Bronchial epithelial cell (primary cell): Measurements from ENCODE around the gene MIOX. TPM values are rescaled to one million over a fixed set of nuclear protein-coding genes. Genes with fewer than 3 reads are reported as not detected.

Experiments used
- DNase-seq: peaks from one replicate; pipeline ENCODE4 v3.0.0-alpha.2; 2010; ENCODE audit warnings: low read depth
- FAIRE-seq: peaks from 2 replicates; lab custom pipeline; 2011; peaks lifted over from hg19 to GRCh38; lab: Jason Lieb, UNC
- H3K27me3 ChIP-seq: 2 replicates; pipeline ENCODE4 v1.5.1; 2011; ENCODE audit warnings: low read length; ENCODE audit not compliant: control insufficient read depth, insufficient read depth
- H3K36me3 ChIP-seq: 2 replicates; pipeline ENCODE4 v1.5.1; 2011; ENCODE audit warnings: low read length; ENCODE audit not compliant: control insufficient read depth, insufficient read depth
- H3K4me3 ChIP-seq: 2 replicates; pipeline ENCODE4 v1.5.1; 2011; ENCODE audit warnings: mild to moderate bottlenecking, low read depth, low read length, control low read depth
- total RNA-seq: library from RNA; depleted of rRNA; stranded (reverse); fragments of >200 nt; gene quantifications from 2 replicates; pipeline ENCODE4 v1.2.1, GENCODE V29; 2014
- TF ChIP-seq, protein P1 (sequence below): IDR thresholded peaks from 2 replicates; pipeline ENCODE4 v1.5.1; 2011; ENCODE audit warnings: mild to moderate bottlenecking, moderate library complexity, low read length, control low read depth, inconsistent platforms; ENCODE audit not compliant: insufficient read depth, severe bottlenecking

The MIOX gene
- total RNA-seq, 1 donor from 2014 or later = not detected

- no peak for FAIRE-seq
- peaks cover 10% of the 10 kb centered on the region for H3K36me3 ChIP-seq
- DNase-seq = no peak
- no peaks in the 10 kb centered on the region for H3K27me3 ChIP-seq
- TF ChIP-seq, protein P1, sequence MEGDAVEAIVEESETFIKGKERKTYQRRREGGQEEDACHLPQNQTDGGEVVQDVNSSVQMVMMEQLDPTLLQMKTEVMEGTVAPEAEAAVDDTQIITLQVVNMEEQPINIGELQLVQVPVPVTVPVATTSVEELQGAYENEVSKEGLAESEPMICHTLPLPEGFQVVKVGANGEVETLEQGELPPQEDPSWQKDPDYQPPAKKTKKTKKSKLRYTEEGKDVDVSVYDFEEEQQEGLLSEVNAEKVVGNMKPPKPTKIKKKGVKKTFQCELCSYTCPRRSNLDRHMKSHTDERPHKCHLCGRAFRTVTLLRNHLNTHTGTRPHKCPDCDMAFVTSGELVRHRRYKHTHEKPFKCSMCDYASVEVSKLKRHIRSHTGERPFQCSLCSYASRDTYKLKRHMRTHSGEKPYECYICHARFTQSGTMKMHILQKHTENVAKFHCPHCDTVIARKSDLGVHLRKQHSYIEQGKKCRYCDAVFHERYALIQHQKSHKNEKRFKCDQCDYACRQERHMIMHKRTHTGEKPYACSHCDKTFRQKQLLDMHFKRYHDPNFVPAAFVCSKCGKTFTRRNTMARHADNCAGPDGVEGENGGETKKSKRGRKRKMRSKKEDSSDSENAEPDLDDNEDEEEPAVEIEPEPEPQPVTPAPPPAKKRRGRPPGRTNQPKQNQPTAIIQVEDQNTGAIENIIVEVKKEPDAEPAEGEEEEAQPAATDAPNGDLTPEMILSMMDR = no peak
- peak overlapping the region; percentile 89 for H3K4me3 ChIP-seq
Observed at GRCh38 chr22:50508897-50509296, 22.2 kb downstream of the MIOX start.

DNA sequence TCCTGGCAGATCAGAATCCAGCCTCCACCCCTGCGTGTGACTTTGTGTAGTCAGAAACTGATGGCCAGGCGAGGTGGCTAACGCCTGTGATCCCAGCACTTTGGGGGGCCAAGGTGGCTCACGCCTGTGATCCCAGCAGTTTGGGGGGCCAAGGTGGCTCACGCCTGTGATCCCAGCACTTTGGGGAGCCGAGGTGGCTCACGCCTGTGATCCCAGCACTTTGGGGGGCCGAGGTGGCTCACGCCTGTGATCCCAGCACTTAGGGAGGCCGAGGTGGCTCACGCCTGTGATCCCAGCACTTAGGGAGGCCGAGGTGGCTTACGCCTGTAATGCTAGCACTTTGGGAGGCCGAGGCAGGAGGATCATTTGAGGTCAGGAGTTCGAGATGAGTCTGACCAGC, 26.5 kb downstream of the MIOX start:
- Histone ChIP-seq H3K4me3 (no peak overlapping the region), H3K27me3 (no peaks in the 10 kb centered on the region), H3K36me3 (peaks cover 10% of the 10 kb centered on the region)
- TF ChIP-seq, protein P1 = no peak
- DNase-seq (no peak), FAIRE-seq (no peak)

DNA sequence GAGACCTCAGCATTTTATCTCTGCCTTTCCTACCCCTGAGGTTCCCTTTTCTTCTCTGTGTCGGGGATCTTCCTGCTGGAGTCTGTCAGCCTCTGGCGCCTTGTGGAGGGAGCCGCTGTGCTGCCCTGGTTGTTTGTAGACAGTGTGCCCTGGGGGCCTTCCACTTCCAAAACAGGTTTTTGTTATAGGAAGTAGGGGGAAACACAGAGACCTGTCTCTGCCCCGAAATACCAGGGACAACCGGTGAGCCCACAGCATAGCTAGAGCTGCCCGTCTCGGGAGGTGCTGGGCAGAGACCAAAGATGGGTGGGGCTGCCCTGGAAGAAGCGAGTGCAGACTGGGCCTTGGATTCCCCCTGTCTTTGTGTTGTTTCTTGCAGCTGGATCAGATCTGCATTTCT, 29.4 kb downstream of the MIOX start:
- TF ChIP-seq, protein P1 = no peak
- DNase-seq = no peak
- no peak for FAIRE-seq

GRCh38 chr22:50516891-50517290, 30.2 kb downstream of the MIOX start:
- FAIRE-seq (no peak), DNase-seq (no peak)
- Histone ChIP-seq H3K27me3 (no peaks in the 10 kb centered on the region), H3K4me3 (no peak overlapping the region), H3K36me3 (peaks cover 14% of the 10 kb centered on the region)
- TF ChIP-seq, protein P1 = no peak

More for the DNA sequence above, 29.4 kb downstream of the MIOX start:
- Histone ChIP-seq H3K27me3 (no peaks in the 10 kb centered on the region), H3K4me3 (no peak overlapping the region), H3K36me3 (peaks cover 13% of the 10 kb centered on the region)

- no peaks in the 10 kb centered on the region for H3K27me3 ChIP-seq
- H3K36me3 ChIP-seq = peaks cover 15% of the 10 kb centered on the region
- FAIRE-seq (no peak), DNase-seq (no peak)
- H3K4me3 ChIP-seq = no peak overlapping the region
- TF ChIP-seq, protein P1 = no peak
Observed at GRCh38 chr22:50517495-50518260, 31.0 kb downstream of the MIOX start.

DNA sequence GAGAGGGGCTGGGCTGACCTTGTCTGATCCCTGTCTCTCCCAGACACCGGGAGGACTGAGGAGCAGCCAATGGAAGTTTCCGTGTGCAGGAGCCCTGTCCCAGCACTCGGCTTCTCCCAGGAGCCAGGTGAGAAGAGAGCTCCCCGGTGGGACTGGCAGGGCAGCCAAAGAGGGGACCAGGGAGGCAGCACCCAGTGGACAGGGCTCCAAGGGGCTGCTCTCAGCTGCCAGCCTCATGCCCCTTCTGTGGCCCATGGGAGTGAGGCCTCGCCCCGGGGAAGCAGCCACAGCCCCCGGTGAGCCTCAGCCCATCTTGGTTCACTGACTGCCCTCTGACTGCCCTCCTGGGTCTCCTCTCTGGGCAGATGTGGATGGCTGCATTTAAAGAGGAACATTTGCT, 31.9 kb downstream of the MIOX start:
- Histone ChIP-seq H3K4me3 (no peak overlapping the region), H3K27me3 (no peaks in the 10 kb centered on the region), H3K36me3 (peaks cover 17% of the 10 kb centered on the region)
- DNase-seq = no peak
- no peak for FAIRE-seq
- TF ChIP-seq, protein P1 = no peak
